Panc1 (cell line): ENCODE results near the gene ENPP3. TPM values are rescaled to one million over a fixed set of nuclear protein-coding genes. Genes with fewer than 3 reads are reported as not detected.

Experiments
- ATAC-seq: fragments of 200-7000 bp; cut with Tn5 transposase; 2 replicates; pipeline ENCODE4 v1.9.1; 2020; ENCODE audit warnings: mild to moderate bottlenecking, moderate library complexity
- BruUV-seq: library from RNA; stranded (reverse); fragments of 400-500 nt; replicated peaks from 2 replicates; lab custom pipeline; 2021; lab: Mats Ljungman, UMichigan
- CTCF ChIA-PET: fragments of 300-600 bp; sonication (Branson Sonifier 250); formaldehyde crosslinking; loops from one replicate; lab custom pipeline; 2022; ENCODE audit warnings: antibody characterized with exemption; lab: Charles Lee
- POLR2A ChIA-PET: fragments of 300-600 bp; sonication (Branson Sonifier 250); formaldehyde crosslinking; loops from one replicate; lab custom pipeline; 2022; ENCODE audit warnings: antibody characterized with exemption; lab: Charles Lee
- DNase-seq: peaks from one replicate; pipeline ENCODE4 v3.0.0-alpha.2; 2010; ENCODE audit warnings: low read depth, low spot score
- H3K27ac ChIP-seq: 2 replicates; pipeline ENCODE4 v1.5.1; 2011; ENCODE audit warnings: mild to moderate bottlenecking, low read length, inconsistent platforms
- H3K27me3 ChIP-seq: fragments of 200-500 bp; sonication (Bioruptor generic); 2 replicates; pipeline ENCODE4 v1.6.0; 2014; ENCODE audit warnings: low read length, inconsistent platforms; ENCODE audit not compliant: control insufficient read depth, insufficient read depth
- H3K36me3 ChIP-seq: fragments of 200-500 bp; sonication (Bioruptor generic); 2 replicates; pipeline ENCODE4 v1.5.1; 2014; ENCODE audit warnings: inconsistent platforms, mild to moderate bottlenecking, low read length, moderate library complexity; ENCODE audit not compliant: control insufficient read depth, insufficient read depth
- H3K4me1 ChIP-seq: 2 replicates; pipeline ENCODE4 v1.5.1; 2011; ENCODE audit warnings: inconsistent platforms, mild to moderate bottlenecking, low read length, moderate library complexity; ENCODE audit not compliant: control insufficient read depth, insufficient read depth
- H3K4me3 ChIP-seq, 2 experiments: 2 replicates each; pipeline ENCODE4 v1.5.1; 2011 to 2012; ENCODE audit warnings: low read depth in 2 of 2, low read length in 2 of 2, mild to moderate bottlenecking in 2 of 2, inconsistent platforms in 1 of 2, moderate library complexity in 1 of 2
- H3K9me3 ChIP-seq: fragments of 200-500 bp; sonication (Bioruptor generic); 2 replicates; pipeline ENCODE4 v1.5.1; 2014; ENCODE audit warnings: low read depth, mild to moderate bottlenecking, inconsistent platforms, low read length, moderate library complexity; ENCODE audit not compliant: control insufficient read depth, insufficient read depth
- POLR2AphosphoS5 ChIP-seq: IDR thresholded peaks from 2 replicates; pipeline ENCODE4 v1.6.1; 2012; ENCODE audit warnings: mild to moderate bottlenecking, low read depth, low read length, moderate library complexity
- SIN3A ChIP-seq: IDR thresholded peaks from 2 replicates; pipeline ENCODE4 v1.6.1; 2012; ENCODE audit warnings: low read depth, mild to moderate bottlenecking, low read length, moderate library complexity, borderline replicate concordance; ENCODE audit not compliant: insufficient read depth
- TCF7L2 ChIP-seq: IDR thresholded peaks from 2 replicates; pipeline ENCODE4 v1.6.1; 2011; ENCODE audit warnings: mild to moderate bottlenecking, low read depth, low read length, inconsistent platforms
- in situ Hi-C: cut with HindIII; loops from 2 replicates; pipeline ENCODE4 v1.10.0; 2016; ENCODE audit warnings: low sequenced_read_pairs, low pct_unique_long_range_greater_than_20kb
- intact Hi-C: fragments of 100-400 bp; cut with micrococcal nuclease; formaldehyde crosslinking; loops from one replicate; pipeline ENCODE4 v1.10.0; 2022; ENCODE audit not compliant: unreplicated experiment
- total RNA-seq: library from RNA; stranded (reverse); gene quantifications from one replicate; pipeline ENCODE4 v1.2.1, GENCODE V29; 2021; ENCODE audit not compliant: unreplicated experiment
- TF ChIP-seq, protein P1 (sequence below), 2 experiments: IDR thresholded peaks; 2 replicates each; pipeline ENCODE4 v1.6.1; 2011 to 2012; ENCODE audit warnings: low read depth in 2 of 2, control low read depth in 1 of 2, low read length in 1 of 2, mild to moderate bottlenecking in 1 of 2, moderate library complexity in 1 of 2; ENCODE audit not compliant: insufficient read depth in 1 of 2
- TF ChIP-seq, protein P2 (sequence below): fragments of 450-650 bp; IDR thresholded peaks from 2 replicates; pipeline ENCODE4 v1.5.1; 2017; ENCODE audit warnings: mild to moderate bottlenecking

The ENPP3 gene
- total RNA-seq, 1 experiment from 2014 or later = not detected

- Histone ChIP-seq H3K4me1 (no peaks in the 10 kb centered on the region; the same call in 1 of the 2 replicates), H3K4me3 (no peak overlapping the region), H3K27ac (no peak overlapping the region), H3K36me3 (no peaks in the 10 kb centered on the region), H3K9me3 (no peaks in the 10 kb centered on the region), H3K27me3 (no peaks in the 10 kb centered on the region)
- intact Hi-C loops (no loop called here), in situ Hi-C loops (no loop called here)
- DNase-seq = no peak
- TF ChIP-seq TCF7L2 = no peak
- TF ChIP-seq SIN3A = no peak
- TF ChIP-seq, protein P1, sequence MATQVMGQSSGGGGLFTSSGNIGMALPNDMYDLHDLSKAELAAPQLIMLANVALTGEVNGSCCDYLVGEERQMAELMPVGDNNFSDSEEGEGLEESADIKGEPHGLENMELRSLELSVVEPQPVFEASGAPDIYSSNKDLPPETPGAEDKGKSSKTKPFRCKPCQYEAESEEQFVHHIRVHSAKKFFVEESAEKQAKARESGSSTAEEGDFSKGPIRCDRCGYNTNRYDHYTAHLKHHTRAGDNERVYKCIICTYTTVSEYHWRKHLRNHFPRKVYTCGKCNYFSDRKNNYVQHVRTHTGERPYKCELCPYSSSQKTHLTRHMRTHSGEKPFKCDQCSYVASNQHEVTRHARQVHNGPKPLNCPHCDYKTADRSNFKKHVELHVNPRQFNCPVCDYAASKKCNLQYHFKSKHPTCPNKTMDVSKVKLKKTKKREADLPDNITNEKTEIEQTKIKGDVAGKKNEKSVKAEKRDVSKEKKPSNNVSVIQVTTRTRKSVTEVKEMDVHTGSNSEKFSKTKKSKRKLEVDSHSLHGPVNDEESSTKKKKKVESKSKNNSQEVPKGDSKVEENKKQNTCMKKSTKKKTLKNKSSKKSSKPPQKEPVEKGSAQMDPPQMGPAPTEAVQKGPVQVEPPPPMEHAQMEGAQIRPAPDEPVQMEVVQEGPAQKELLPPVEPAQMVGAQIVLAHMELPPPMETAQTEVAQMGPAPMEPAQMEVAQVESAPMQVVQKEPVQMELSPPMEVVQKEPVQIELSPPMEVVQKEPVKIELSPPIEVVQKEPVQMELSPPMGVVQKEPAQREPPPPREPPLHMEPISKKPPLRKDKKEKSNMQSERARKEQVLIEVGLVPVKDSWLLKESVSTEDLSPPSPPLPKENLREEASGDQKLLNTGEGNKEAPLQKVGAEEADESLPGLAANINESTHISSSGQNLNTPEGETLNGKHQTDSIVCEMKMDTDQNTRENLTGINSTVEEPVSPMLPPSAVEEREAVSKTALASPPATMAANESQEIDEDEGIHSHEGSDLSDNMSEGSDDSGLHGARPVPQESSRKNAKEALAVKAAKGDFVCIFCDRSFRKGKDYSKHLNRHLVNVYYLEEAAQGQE (IDR thresholded peaks at IDR 0.05; ENCODE audit: insufficient read depth in 1 of 2, low read depth in 2 of 2, low read length in 1 of 2) = no peak
- TF ChIP-seq, protein P2, sequence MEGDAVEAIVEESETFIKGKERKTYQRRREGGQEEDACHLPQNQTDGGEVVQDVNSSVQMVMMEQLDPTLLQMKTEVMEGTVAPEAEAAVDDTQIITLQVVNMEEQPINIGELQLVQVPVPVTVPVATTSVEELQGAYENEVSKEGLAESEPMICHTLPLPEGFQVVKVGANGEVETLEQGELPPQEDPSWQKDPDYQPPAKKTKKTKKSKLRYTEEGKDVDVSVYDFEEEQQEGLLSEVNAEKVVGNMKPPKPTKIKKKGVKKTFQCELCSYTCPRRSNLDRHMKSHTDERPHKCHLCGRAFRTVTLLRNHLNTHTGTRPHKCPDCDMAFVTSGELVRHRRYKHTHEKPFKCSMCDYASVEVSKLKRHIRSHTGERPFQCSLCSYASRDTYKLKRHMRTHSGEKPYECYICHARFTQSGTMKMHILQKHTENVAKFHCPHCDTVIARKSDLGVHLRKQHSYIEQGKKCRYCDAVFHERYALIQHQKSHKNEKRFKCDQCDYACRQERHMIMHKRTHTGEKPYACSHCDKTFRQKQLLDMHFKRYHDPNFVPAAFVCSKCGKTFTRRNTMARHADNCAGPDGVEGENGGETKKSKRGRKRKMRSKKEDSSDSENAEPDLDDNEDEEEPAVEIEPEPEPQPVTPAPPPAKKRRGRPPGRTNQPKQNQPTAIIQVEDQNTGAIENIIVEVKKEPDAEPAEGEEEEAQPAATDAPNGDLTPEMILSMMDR = no peak
- TF ChIP-seq POLR2AphosphoS5 = no peak
- ChIA-PET CTCF (no interaction called here), POLR2A (no interaction called here)
- ATAC-seq = no peak
- no TSS peak for BruUV-seq
These were observed 131.9 kb downstream of the ENPP3 start for GRCh38 chr6:131768964-131769363.

- intact Hi-C loops (no loop called here), in situ Hi-C loops (no loop called here)
- no peaks in the 10 kb centered on the region for H3K9me3 ChIP-seq
- BruUV-seq = no TSS peak
- H3K36me3 ChIP-seq = no peaks in the 10 kb centered on the region
- ChIA-PET POLR2A (no interaction called here), CTCF (no interaction called here)
- no peak for DNase-seq
- no peak overlapping the region for H3K27ac ChIP-seq
- ATAC-seq = no peak
- H3K27me3 ChIP-seq = no peaks in the 10 kb centered on the region
- TF ChIP-seq TCF7L2 = no peak
- TF ChIP-seq, protein P1 (IDR thresholded peaks at IDR 0.05; ENCODE audit: insufficient read depth in 1 of 2, low read depth in 2 of 2, low read length in 1 of 2) = no peak
- no peak for TF ChIP-seq SIN3A
- TF ChIP-seq, protein P2 = no peak
- TF ChIP-seq POLR2AphosphoS5 = no peak
- no peak overlapping the region for H3K4me3 ChIP-seq
- no peaks in the 10 kb centered on the region; the same call in 1 of the 2 replicates for H3K4me1 ChIP-seq
These were observed 132.5 kb downstream of the ENPP3 start for GRCh38 chr6:131769385-131770141.
